Measurements from ENCODE around the gene TMEM44. TPM values are rescaled to one million over a fixed set of nuclear protein-coding genes. Genes with fewer than 3 reads are reported as not detected.

The TMEM44 gene
- total RNA-seq, 1 donor from 2014 or later, result 35.3 TPM

- Mint-ChIP-seq H3K4me3 (ENCODE audit: unreplicated experiment) (no peak overlapping the region), H3K36me3 (ENCODE audit: unreplicated experiment) (peaks cover 12% of the 10 kb centered on the region), H3K4me1 (ENCODE audit: low read depth, unreplicated experiment) (peaks cover 1% of the 10 kb centered on the region), H3K27me3 (ENCODE audit: unreplicated experiment) (peaks cover 2% of the 10 kb centered on the region), H3K9me3 (ENCODE audit: unreplicated experiment) (peaks cover 4% of the 10 kb centered on the region), H3K27ac (ENCODE audit: unreplicated experiment) (no peak overlapping the region)
- DNase-seq, result no peak
- TF ChIP-seq CTCF (IDR thresholded peaks at IDR 0.05; ENCODE audit: partially characterized antibody, unreplicated experiment), result no peak
Measured at GRCh38 chr3:194602669-194603171, 30.5 kb downstream of the TMEM44 start.

GRCh38 chr3:194598771-194599557, 34.3 kb downstream of the TMEM44 start:
- Mint-ChIP-seq H3K4me1 (ENCODE audit: low read depth, unreplicated experiment) (no peaks in the 10 kb centered on the region), H3K27me3 (ENCODE audit: unreplicated experiment) (no peaks in the 10 kb centered on the region), H3K9me3 (ENCODE audit: unreplicated experiment) (peaks cover 2% of the 10 kb centered on the region), H3K36me3 (ENCODE audit: unreplicated experiment) (no peaks in the 10 kb centered on the region), H3K27ac (ENCODE audit: unreplicated experiment) (no peak overlapping the region), H3K4me3 (ENCODE audit: unreplicated experiment) (no peak overlapping the region)
- TF ChIP-seq CTCF (IDR thresholded peaks at IDR 0.05; ENCODE audit: partially characterized antibody, unreplicated experiment), result no peak
- DNase-seq, result no peak

GRCh38 chr3:194596906-194597305, 36.3 kb downstream of the TMEM44 start:
- Mint-ChIP-seq H3K27ac (ENCODE audit: unreplicated experiment) (no peak overlapping the region), H3K36me3 (ENCODE audit: unreplicated experiment) (no peaks in the 10 kb centered on the region), H3K9me3 (ENCODE audit: unreplicated experiment) (peaks cover 2% of the 10 kb centered on the region), H3K27me3 (ENCODE audit: unreplicated experiment) (no peaks in the 10 kb centered on the region), H3K4me3 (ENCODE audit: unreplicated experiment) (no peak overlapping the region), H3K4me1 (ENCODE audit: low read depth, unreplicated experiment) (no peaks in the 10 kb centered on the region)
- no peak for TF ChIP-seq CTCF (IDR thresholded peaks at IDR 0.05; ENCODE audit: partially characterized antibody, unreplicated experiment)
- no peak for DNase-seq

GRCh38 chr3:194592798-194593752, 40.1 kb downstream of the TMEM44 start:
- DNase-seq, result no peak
- Mint-ChIP-seq H3K27me3 (ENCODE audit: unreplicated experiment) (peaks cover 2% of the 10 kb centered on the region), H3K9me3 (ENCODE audit: unreplicated experiment) (no peaks in the 10 kb centered on the region), H3K4me1 (ENCODE audit: low read depth, unreplicated experiment) (no peaks in the 10 kb centered on the region), H3K36me3 (ENCODE audit: unreplicated experiment) (no peaks in the 10 kb centered on the region), H3K27ac (ENCODE audit: unreplicated experiment) (no peak overlapping the region), H3K4me3 (ENCODE audit: unreplicated experiment) (no peak overlapping the region)
- no peak for TF ChIP-seq CTCF (IDR thresholded peaks at IDR 0.05; ENCODE audit: partially characterized antibody, unreplicated experiment)
